HEK293 (cell line): Measurements from ENCODE around the gene RAB7B.

ENCODE experiments used
- CTCF ChIA-PET: fragments of 350-600 bp; formaldehyde crosslinking; extraction: SDS; loops from one replicate; lab custom pipeline; 2021; ENCODE audit warnings: antibody characterized with exemption; lab: Yijun Ruan, JAX
- POLR2A ChIA-PET: fragments of 300-600 bp; formaldehyde crosslinking; extraction: SDS; loops from one replicate; lab custom pipeline; 2020; ENCODE audit warnings: antibody characterized with exemption, inconsistent platforms; lab: Yijun Ruan, JAX
- H3K27ac ChIP-seq: fragments of 200-500 bp; sonication (Bioruptor generic); 2 replicates; pipeline ENCODE4 v1.5.1; 2014; ENCODE audit warnings: low read depth, low read length, control low read depth, inconsistent platforms; ENCODE audit errors: extremely low read depth
- H3K36me3 ChIP-seq, 2 experiments: fragments of 200-500 bp in 1 of 2; sonication (Bioruptor generic) in 1 of 2; 1 replicate in 1 of 2; 2 replicates in 1 of 2; pipeline ENCODE4 v1.5.1; 2014 to 2017; ENCODE audit warnings: inconsistent platforms in 2 of 2, low read length in 2 of 2; ENCODE audit not compliant: control insufficient read depth in 2 of 2, insufficient read depth in 1 of 2
- H3K4me1 ChIP-seq: fragments of 200-500 bp; sonication (Bioruptor generic); 2 replicates; pipeline ENCODE4 v1.5.1; 2014; ENCODE audit warnings: mild to moderate bottlenecking, low read length, inconsistent platforms; ENCODE audit not compliant: control insufficient read depth, insufficient read depth
- H3K4me3 ChIP-seq: 2 replicates; pipeline ENCODE4 v1.5.1; 2011; ENCODE audit warnings: low read depth, mild to moderate bottlenecking, control low read depth, low read length, moderate library complexity
- H3K9me3 ChIP-seq: fragments of 200-500 bp; sonication (Bioruptor generic); 2 replicates; pipeline ENCODE4 v1.5.1; 2014; ENCODE audit warnings: low read depth, low read length, inconsistent platforms; ENCODE audit not compliant: control insufficient read depth, insufficient read depth
- ELK4 ChIP-seq: IDR thresholded peaks from 2 replicates; pipeline ENCODE4 v1.6.1; 2011; ENCODE audit warnings: mild to moderate bottlenecking, low read depth, low read length, borderline replicate concordance
- HOXC10 ChIP-seq: sonication (generic); formaldehyde crosslinking; IDR thresholded peaks from 2 replicates; pipeline ENCODE4 v1.8.1; 2023; ENCODE audit warnings: mild to moderate bottlenecking, missing genetic modification reagents
- KLF7 ChIP-seq: fragments of 450-650 bp; formaldehyde crosslinking; IDR thresholded peaks from 2 replicates; pipeline ENCODE4 v1.5.1; 2016; ENCODE audit warnings: missing biosample characterization, missing genetic modification characterization, borderline replicate concordance
- KLF8 ChIP-seq: fragments of 450-650 bp; formaldehyde crosslinking; IDR thresholded peaks from 2 replicates; pipeline ENCODE4 v1.5.1; 2016; ENCODE audit warnings: missing biosample characterization, missing genetic modification characterization
- ZBTB17 ChIP-seq: fragments of 450-650 bp; formaldehyde crosslinking; IDR thresholded peaks from 2 replicates; pipeline ENCODE4 v1.5.1; 2016; ENCODE audit warnings: missing biosample characterization, missing genetic modification characterization
- ZFP37 ChIP-seq: fragments of 450-650 bp; formaldehyde crosslinking; IDR thresholded peaks from 2 replicates; pipeline ENCODE4 v1.5.1; 2016; ENCODE audit warnings: missing biosample characterization, missing genetic modification characterization
- ZFP69B ChIP-seq: fragments of 450-650 bp; formaldehyde crosslinking; IDR thresholded peaks from 2 replicates; pipeline ENCODE4 v1.5.1; 2016; ENCODE audit warnings: missing biosample characterization, missing genetic modification characterization
- ZNF132 ChIP-seq: fragments of 450-650 bp; formaldehyde crosslinking; IDR thresholded peaks from 2 replicates; pipeline ENCODE4 v1.5.1; 2017; ENCODE audit warnings: missing biosample characterization, missing genetic modification characterization, borderline replicate concordance
- ZNF146 ChIP-seq: fragments of 450-650 bp; formaldehyde crosslinking; IDR thresholded peaks from 2 replicates; pipeline ENCODE4 v1.5.1; 2016; ENCODE audit warnings: missing biosample characterization, missing genetic modification characterization
- ZNF311 ChIP-seq: fragments of 450-650 bp; formaldehyde crosslinking; IDR thresholded peaks from 2 replicates; pipeline ENCODE4 v1.5.1; 2017; ENCODE audit warnings: missing biosample characterization, missing genetic modification characterization, borderline replicate concordance
- ZNF354C ChIP-seq: fragments of 450-650 bp; formaldehyde crosslinking; IDR thresholded peaks from 2 replicates; pipeline ENCODE4 v1.5.1; 2016; ENCODE audit warnings: missing biosample characterization, missing genetic modification characterization, low read depth, borderline replicate concordance
- ZNF473 ChIP-seq: fragments of 450-650 bp; formaldehyde crosslinking; IDR thresholded peaks from 2 replicates; pipeline ENCODE4 v1.5.1; 2017; ENCODE audit warnings: missing biosample characterization, missing genetic modification characterization
- ZNF571 ChIP-seq: fragments of 450-650 bp; formaldehyde crosslinking; IDR thresholded peaks from 2 replicates; pipeline ENCODE4 v1.5.0; 2017; ENCODE audit warnings: missing biosample characterization, missing genetic modification characterization
- ZNF658 ChIP-seq: fragments of 450-650 bp; formaldehyde crosslinking; IDR thresholded peaks from 2 replicates; pipeline ENCODE4; 2016; ENCODE audit warnings: missing biosample characterization, missing genetic modification characterization
- ZNF692 ChIP-seq: fragments of 450-650 bp; formaldehyde crosslinking; IDR thresholded peaks from 2 replicates; pipeline ENCODE4 v1.5.1; 2016; ENCODE audit warnings: missing biosample characterization, missing genetic modification characterization
- TF ChIP-seq, protein P1 (sequence below): fragments of 450-650 bp; formaldehyde crosslinking; IDR thresholded peaks from 2 replicates; pipeline ENCODE4 v1.5.1; 2016; ENCODE audit warnings: missing biosample characterization, missing genetic modification characterization
- TF ChIP-seq, protein P2 (sequence below): sonication (generic); formaldehyde crosslinking; IDR thresholded peaks from 2 replicates; pipeline ENCODE4 v1.8.1; 2022; ENCODE audit warnings: mild to moderate bottlenecking, moderate library complexity, missing genetic modification reagents

RAB7B gene

GRCh38 chr1:206005234-206005633, 2.0 kb upstream of the RAB7B start:
- no peaks in the 10 kb centered on the region for H3K36me3 ChIP-seq
- H3K27ac ChIP-seq, result no peak overlapping the region
- no peak overlapping the region for H3K4me3 ChIP-seq
- TF ChIP-seq ZNF146 (tag by site-specific recombination) (no peak), ZFP69B (no peak), ZNF571 (no peak), ZNF354C (no peak), HOXC10 (CRISPR knock-in tag) (no peak), ZFP37 (no peak), KLF7 (tag by site-specific recombination) (no peak), ZNF473 (tag by site-specific recombination) (no peak), ZNF132 (tag by site-specific recombination) (no peak), ZNF692 (tag by site-specific recombination) (no peak)
- TF ChIP-seq, protein P1, sequence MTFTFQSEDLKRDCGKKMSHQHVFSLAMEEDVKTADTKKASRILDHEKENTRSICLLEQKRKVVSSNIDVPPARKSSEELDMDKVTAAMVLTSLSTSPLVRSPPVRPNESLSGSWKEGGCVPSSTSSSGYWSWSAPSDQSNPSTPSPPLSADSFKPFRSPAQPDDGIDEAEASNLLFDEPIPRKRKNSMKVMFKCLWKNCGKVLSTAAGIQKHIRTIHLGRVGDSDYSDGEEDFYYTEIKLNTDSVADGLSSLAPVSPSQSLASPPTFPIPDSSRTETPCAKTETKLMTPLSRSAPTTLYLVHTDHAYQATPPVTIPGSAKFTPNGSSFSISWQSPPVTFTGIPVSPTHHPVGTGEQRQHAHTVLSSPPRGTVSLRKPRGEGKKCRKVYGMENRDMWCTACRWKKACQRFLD (tag by site-specific recombination), result no peak
- TF ChIP-seq, protein P2, sequence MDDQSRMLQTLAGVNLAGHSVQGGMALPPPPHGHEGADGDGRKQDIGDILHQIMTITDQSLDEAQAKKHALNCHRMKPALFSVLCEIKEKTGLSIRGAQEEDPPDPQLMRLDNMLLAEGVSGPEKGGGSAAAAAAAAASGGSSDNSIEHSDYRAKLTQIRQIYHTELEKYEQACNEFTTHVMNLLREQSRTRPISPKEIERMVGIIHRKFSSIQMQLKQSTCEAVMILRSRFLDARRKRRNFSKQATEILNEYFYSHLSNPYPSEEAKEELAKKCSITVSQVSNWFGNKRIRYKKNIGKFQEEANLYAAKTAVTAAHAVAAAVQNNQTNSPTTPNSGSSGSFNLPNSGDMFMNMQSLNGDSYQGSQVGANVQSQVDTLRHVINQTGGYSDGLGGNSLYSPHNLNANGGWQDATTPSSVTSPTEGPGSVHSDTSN (CRISPR knock-in tag), result no peak
- no peaks in the 10 kb centered on the region for H3K9me3 ChIP-seq
- POLR2A ChIA-PET, result no interaction called here
- CTCF ChIA-PET, result interaction anchor here (1.4 kb wide), 1 partner anchor 18 kb away, joined by 4 read pairs; no protein-coding TSS in a partner anchor
- H3K4me1 ChIP-seq, result no peaks in the 10 kb centered on the region

GRCh38 chr1:206004826-206005225, 1.6 kb upstream of the RAB7B start:
- H3K36me3 ChIP-seq, result no peaks in the 10 kb centered on the region
- no peaks in the 10 kb centered on the region for H3K9me3 ChIP-seq
- no peak overlapping the region for H3K27ac ChIP-seq
- H3K4me3 ChIP-seq, result no peak overlapping the region
- TF ChIP-seq ZBTB17 (no peak), ZNF311 (tag by site-specific recombination) (no peak), KLF8 (tag by site-specific recombination) (no peak), ZNF473 (tag by site-specific recombination) (no peak), ZNF658 (tag by site-specific recombination) (no peak), ELK4 (no peak)
- no peaks in the 10 kb centered on the region for H3K4me1 ChIP-seq
- ChIA-PET POLR2A (no interaction called here), CTCF (interaction anchor here (1.4 kb wide), 1 partner anchor 18 kb away, joined by 4 read pairs; no protein-coding TSS in a partner anchor)
